GM12872 (cell line): ENCODE results near the gene FBXL14.

Experiments
- CTCF ChIP-seq: IDR thresholded peaks from 3 replicates; pipeline ENCODE4 v1.5.1; 2011; ENCODE audit warnings: low read depth, mild to moderate bottlenecking, low read length, moderate library complexity; ENCODE audit not compliant: insufficient read depth

The FBXL14 gene

GRCh38 chr12:1553536-1553935 is 40.8 kb downstream of the FBXL14 start:
- no peak for TF ChIP-seq CTCF

DNA sequence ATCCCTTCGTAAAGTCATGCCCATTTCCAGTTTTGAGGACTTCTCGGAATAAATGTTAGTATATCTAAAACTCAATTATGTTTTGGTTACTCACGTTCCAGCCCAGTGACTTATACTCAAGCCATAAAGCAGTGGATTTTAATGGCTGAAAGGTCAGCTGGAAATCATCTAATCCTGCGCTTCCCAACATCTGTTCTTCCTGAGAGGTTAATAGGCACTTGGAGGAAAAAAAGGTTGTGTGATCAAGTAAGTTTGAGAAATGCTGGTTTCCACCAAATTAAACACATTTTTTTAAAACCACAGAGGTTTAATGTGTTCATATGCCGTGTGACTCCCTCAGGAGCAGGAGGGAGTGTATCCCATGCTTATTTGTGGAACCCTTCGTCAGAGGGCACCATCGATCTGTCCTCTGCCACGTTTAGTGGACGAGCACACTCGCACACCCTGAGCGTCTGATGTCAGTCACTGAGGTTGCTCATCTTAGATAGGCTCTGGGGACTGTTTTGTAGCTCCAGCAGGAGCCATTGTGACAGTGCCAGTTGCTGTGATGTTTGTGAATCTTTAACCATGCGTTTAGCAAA is 41.4 kb downstream of the FBXL14 start:
- no peak for TF ChIP-seq CTCF

GRCh38 chr12:1552171-1552570 is 42.2 kb downstream of the FBXL14 start:
- no peak for TF ChIP-seq CTCF

DNA sequence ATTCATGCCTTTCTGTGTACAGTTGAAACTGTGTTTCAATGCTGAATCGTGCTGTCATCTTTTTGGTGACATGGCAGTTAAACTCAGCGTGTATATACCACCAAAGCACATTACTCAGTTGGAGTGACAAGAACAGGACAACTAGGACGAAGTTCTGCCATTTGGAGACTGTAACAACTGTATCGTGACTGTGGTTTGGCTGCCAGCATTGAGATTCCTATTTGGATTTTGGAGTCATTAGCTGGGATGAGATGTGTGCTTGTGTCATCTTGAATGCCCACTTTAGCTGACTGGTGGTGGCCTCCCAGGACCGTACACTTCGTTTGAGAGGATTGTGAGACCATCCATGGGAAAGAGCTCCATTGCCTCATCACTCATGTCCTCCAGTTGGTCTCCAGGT is 42.9 kb downstream of the FBXL14 start:
- TF ChIP-seq CTCF = no peak

DNA sequence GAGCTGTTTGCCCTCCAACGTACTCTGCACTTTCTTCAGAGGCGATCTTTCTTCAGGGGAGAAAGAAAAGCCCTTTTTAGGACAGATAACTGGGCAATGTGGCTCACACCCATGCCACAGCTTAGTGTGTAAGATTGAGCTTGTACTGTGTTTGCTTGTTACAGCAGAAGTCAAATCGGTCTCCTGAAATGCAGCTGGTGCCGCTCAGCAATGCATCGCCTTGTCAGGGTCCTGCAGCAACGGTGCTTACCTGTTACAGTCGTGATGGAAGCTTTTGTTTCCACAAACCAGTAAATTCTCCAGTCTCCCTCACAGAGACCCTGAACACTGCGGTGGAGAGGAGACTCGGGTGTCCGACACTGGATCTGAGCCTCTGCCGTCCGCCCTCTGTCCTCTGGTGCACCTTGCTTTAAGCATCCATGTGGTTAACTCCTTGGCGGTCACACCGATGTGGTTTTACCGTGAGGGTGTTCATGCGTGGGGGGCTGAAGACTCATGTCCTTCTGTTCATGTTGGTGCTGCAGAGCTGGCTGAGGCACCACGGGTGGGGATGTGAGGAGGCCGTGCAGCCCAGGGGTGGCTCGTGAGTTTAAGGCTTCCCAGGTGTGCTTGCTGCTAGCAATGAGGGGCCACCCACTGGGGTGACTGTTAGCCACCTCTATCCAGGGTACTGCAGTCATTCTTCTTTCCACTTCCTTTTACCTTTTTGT is 47.3 kb downstream of the FBXL14 start:
- TF ChIP-seq CTCF = no peak

GRCh38 chr12:1544996-1545700 is 49.2 kb downstream of the FBXL14 start:
- TF ChIP-seq CTCF = no peak

DNA sequence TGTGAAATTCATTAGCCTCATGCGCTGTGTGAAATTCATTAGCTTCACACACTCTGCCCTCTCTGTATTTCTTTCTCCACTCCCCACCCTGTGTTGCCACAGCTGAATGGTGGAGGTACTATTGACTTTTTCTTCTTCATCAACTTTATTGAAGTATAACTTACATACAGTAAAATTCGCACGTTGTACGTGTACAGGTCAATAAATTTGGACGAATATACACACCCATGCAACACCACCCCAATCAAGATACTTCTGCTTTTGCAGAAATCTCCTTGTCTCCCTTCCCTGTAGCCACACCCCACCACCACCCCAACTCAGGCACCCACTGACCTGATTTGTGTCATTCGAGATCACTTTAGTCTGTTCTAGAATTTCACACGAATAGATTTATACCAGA is 51.8 kb downstream of the FBXL14 start:
- TF ChIP-seq CTCF = no peak
